ENCODE results near the gene KY. TPM values are rescaled to one million over a fixed set of nuclear protein-coding genes. Genes with fewer than 3 reads are reported as not detected.
"Not testable (repeated sequence)": the region's sequence is repeated elsewhere in the genome, so short reads cannot be mapped to it uniquely, and the experiment has no call there.

The KY gene
- total and polyA plus RNA-seq, 9 of the 15 experiments (the other 6 are each of a cell fraction or from before 2014, with no cell fraction given), result not detected

- TF ChIP-seq ZNF408 (CRISPR knock-in tag; IDR thresholded peaks at IDR 0.05; ENCODE audit: low read depth) (no peak), ELF4 (CRISPR knock-in tag; IDR thresholded peaks at IDR 0.05) (no peak), RFX1 (IDR thresholded peaks at IDR 0.05) (no peak), NUFIP1 (IDR thresholded peaks at IDR 0.05; ENCODE audit: partially characterized antibody) (no peak), SNRNP70 (optimal IDR thresholded peaks at IDR 0.05; ENCODE audit: low read depth, low read length) (no peak), MIER1 (IDR thresholded peaks at IDR 0.05; ENCODE audit: low read depth) (no peak), NFIX (CRISPR knock-in tag; IDR thresholded peaks at IDR 0.05; ENCODE audit: low read depth) (no peak), TRIM24 (IDR thresholded peaks at IDR 0.05) (no peak), PTBP1 (IDR thresholded peaks at IDR 0.05; ENCODE audit: low read depth, low read length) (no peak)
- TF ChIP-seq, protein P1, sequence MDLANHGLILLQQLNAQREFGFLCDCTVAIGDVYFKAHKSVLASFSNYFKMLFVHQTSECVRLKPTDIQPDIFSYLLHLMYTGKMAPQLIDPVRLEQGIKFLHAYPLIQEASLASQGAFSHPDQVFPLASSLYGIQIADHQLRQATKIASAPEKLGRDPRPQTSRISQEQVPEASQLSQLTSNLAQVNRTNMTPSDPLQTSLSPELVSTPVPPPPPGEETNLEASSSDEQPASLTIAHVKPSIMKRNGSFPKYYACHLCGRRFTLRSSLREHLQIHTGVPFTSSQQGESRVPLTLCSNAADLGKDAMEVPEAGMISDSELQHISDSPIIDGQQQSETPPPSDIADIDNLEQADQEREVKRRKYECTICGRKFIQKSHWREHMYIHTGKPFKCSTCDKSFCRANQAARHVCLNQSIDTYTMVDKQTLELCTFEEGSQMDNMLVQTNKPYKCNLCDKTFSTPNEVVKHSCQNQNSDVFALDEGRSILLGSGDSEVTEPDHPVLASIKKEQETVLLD (IDR thresholded peaks at IDR 0.05), result no peak
- TF ChIP-seq, protein P2, sequence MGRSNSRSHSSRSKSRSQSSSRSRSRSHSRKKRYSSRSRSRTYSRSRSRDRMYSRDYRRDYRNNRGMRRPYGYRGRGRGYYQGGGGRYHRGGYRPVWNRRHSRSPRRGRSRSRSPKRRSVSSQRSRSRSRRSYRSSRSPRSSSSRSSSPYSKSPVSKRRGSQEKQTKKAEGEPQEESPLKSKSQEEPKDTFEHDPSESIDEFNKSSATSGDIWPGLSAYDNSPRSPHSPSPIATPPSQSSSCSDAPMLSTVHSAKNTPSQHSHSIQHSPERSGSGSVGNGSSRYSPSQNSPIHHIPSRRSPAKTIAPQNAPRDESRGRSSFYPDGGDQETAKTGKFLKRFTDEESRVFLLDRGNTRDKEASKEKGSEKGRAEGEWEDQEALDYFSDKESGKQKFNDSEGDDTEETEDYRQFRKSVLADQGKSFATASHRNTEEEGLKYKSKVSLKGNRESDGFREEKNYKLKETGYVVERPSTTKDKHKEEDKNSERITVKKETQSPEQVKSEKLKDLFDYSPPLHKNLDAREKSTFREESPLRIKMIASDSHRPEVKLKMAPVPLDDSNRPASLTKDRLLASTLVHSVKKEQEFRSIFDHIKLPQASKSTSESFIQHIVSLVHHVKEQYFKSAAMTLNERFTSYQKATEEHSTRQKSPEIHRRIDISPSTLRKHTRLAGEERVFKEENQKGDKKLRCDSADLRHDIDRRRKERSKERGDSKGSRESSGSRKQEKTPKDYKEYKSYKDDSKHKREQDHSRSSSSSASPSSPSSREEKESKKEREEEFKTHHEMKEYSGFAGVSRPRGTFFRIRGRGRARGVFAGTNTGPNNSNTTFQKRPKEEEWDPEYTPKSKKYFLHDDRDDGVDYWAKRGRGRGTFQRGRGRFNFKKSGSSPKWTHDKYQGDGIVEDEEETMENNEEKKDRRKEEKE (IDR thresholded peaks at IDR 0.05; ENCODE audit: borderline replicate concordance in 1 of 2, control insufficient read depth in 1 of 2, low read depth in 2 of 2, low read length in 1 of 2), result no peak
- no peaks in the 10 kb centered on the region for H4K20me1 ChIP-seq (replicated peaks; ENCODE audit: control insufficient read depth, insufficient read depth, low read length)
- no peak overlapping the region for H3K9ac ChIP-seq (ENCODE audit: insufficient read depth in 1 of 2, low read depth in 2 of 2, low read length in 2 of 2)
- H3K4me3 ChIP-seq, result no peak overlapping the region
- no peaks in the 10 kb centered on the region for H3K9me1 ChIP-seq (ENCODE audit: control insufficient read depth, insufficient read depth, low read length)
- no peak for FAIRE-seq
- in situ Hi-C loops (cut with MboI) (no loop called here), intact Hi-C loops (cut with micrococcal nuclease) (no loop called here)
- no peak for DNase-seq (ENCODE audit: extremely low read depth in 1 of 4, low spot score in 3 of 4)
- no peaks in the 10 kb centered on the region for H3K4me1 ChIP-seq (replicated peaks in 1 of 2; ENCODE audit: control insufficient read depth in 2 of 2, insufficient read depth in 2 of 2, low read length in 2 of 2)
- BruUV-seq (replicated peaks), result no TSS peak
- H3K27me3 ChIP-seq (ENCODE audit: control insufficient read depth in 2 of 2, insufficient read depth in 2 of 2, low read length in 2 of 2), result peaks cover 0 to 20% of the 10 kb centered on the region in 2 experiments; a peak in 1 of 5 replicates
- no CpG with 5 or more reads among the region's 2 CpGs for WGBS (ENCODE audit: insufficient coverage, low coverage, missing lambda C conversion rate)
- ChIA-PET POLR2A (interaction anchor here (0.6 kb wide), 1 partner anchor 56 kb away, joined by 5 read pairs; no protein-coding TSS in a partner anchor), CTCF (ENCODE audit: low intra/inter-chr PET ratio) (no interaction called here)
- no peak overlapping the region for H2AFZ ChIP-seq (ENCODE audit: low read depth, low read length)
- no peaks in the 10 kb centered on the region for H3K79me2 ChIP-seq (ENCODE audit: control insufficient read depth, insufficient read depth, low read length)
- no peaks in the 10 kb centered on the region for H3K36me3 ChIP-seq (ENCODE audit: control insufficient read depth, insufficient read depth, low read length)
- no peak overlapping the region for H3K27ac ChIP-seq (ENCODE audit: extremely low read depth, low read depth, low read length)
- no peak for ATAC-seq
- H3K9me3 ChIP-seq (replicated peaks; ENCODE audit: control insufficient read depth, insufficient read depth, low read depth, low read length), result no peaks in the 10 kb centered on the region
- H3K4me2 ChIP-seq (ENCODE audit: insufficient read depth, low read length), result no peak overlapping the region
Observed at GRCh38 chr3:134597390-134597970, 53.3 kb downstream of the KY start.

DNA sequence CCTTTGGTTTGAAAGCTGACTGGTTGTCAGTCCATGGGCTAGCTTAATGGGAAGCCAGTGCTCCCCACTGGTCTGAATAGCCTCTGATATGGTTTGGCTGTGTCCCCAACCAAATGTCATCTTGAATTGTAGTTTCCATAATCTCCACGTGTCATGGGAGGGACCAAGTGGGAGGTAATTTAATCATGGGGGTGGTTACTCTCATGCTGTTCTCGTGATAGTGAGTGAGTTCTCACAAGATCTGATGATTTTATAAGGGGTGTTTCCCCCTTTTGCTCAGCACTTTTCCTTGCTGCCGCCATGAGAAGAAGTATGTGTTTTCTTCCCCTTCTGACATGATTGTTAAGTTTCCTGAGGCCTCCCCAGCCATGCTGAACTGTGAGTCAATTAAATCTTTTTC lies 55.8 kb downstream of the KY start:
- H3K4me1 ChIP-seq (replicated peaks in 1 of 2; ENCODE audit: control insufficient read depth in 2 of 2, insufficient read depth in 2 of 2, low read length in 2 of 2); in situ Hi-C loops (cut with MboI); POLR2A ChIA-PET; DNase-seq (ENCODE audit: extremely low read depth in 1 of 4, low spot score in 3 of 4); H3K79me2 ChIP-seq (ENCODE audit: control insufficient read depth, insufficient read depth, low read length); H3K9me3 ChIP-seq (replicated peaks; ENCODE audit: control insufficient read depth, insufficient read depth, low read depth, low read length); ATAC-seq; intact Hi-C loops (cut with micrococcal nuclease); BruUV-seq (replicated peaks); H3K9me1 ChIP-seq (ENCODE audit: control insufficient read depth, insufficient read depth, low read length); FAIRE-seq; H3K36me3 ChIP-seq (ENCODE audit: control insufficient read depth, insufficient read depth, low read length); CTCF ChIA-PET (ENCODE audit: low intra/inter-chr PET ratio); H4K20me1 ChIP-seq (replicated peaks; ENCODE audit: control insufficient read depth, insufficient read depth, low read length); H3K27ac ChIP-seq (ENCODE audit: extremely low read depth, low read depth, low read length); H3K4me2 ChIP-seq (ENCODE audit: insufficient read depth, low read length); H2AFZ ChIP-seq (ENCODE audit: low read depth, low read length); H3K9ac ChIP-seq (ENCODE audit: insufficient read depth in 1 of 2, low read depth in 2 of 2, low read length in 2 of 2); H3K4me3 ChIP-seq: not testable (repeated sequence)
- peaks cover 0 to 17% of the 10 kb centered on the region in 2 experiments; a peak in 1 of 5 replicates for H3K27me3 ChIP-seq (ENCODE audit: control insufficient read depth in 2 of 2, insufficient read depth in 2 of 2, low read length in 2 of 2)
- 0% methylated on average over 1 of the region's 3 CpGs for WGBS (ENCODE audit: insufficient coverage, low coverage, missing lambda C conversion rate)

Data from K562 (cell line).